HepG2 (cell line): Measurements from ENCODE around the gene PRKCE. TPM values are rescaled to one million over a fixed set of nuclear protein-coding genes. Genes with fewer than 3 reads are reported as not detected.
A peak's percentile ranks its signal among the peaks of the same experiment; 100 is the strongest.

Source experiments
- ELF1 ChIP-seq: sonication (generic); formaldehyde crosslinking; IDR thresholded peaks from 2 replicates; pipeline ENCODE4 v1.4.0; 2020; ENCODE audit warnings: missing genetic modification reagents
- FOXP1 ChIP-seq, 2 experiments: fragments of 450-650 bp in 1 of 2; IDR thresholded peaks; 2 replicates each; pipeline ENCODE4 v1.6.1; 2017 to 2018; ENCODE audit warnings: antibody characterized with exemption in 1 of 2
- HMGA1 ChIP-seq: sonication (generic); formaldehyde crosslinking; conservative IDR thresholded peaks from 2 replicates; pipeline ENCODE4 v1.4.0; 2020; ENCODE audit warnings: missing genetic modification reagents
- HNF4G ChIP-seq, 2 experiments: sonication (generic) in 1 of 2; formaldehyde crosslinking in 1 of 2; IDR thresholded peaks; 2 replicates each; pipeline versions ENCODE4 v1.4.0 to v1.6.1; 2011 to 2020; ENCODE audit warnings: borderline replicate concordance in 2 of 2, low read depth in 2 of 2, mild to moderate bottlenecking in 2 of 2, low read length in 1 of 2, missing genetic modification reagents in 1 of 2, moderate library complexity in 1 of 2
- IRX3 ChIP-seq: sonication (generic); formaldehyde crosslinking; IDR thresholded peaks from 2 replicates; pipeline ENCODE4 v1.8.1; 2023; ENCODE audit warnings: mild to moderate bottlenecking, low read depth, missing genetic modification reagents, borderline replicate concordance
- KAT8 ChIP-seq: IDR thresholded peaks from 2 replicates; pipeline ENCODE4 v1.6.1; 2016; ENCODE audit warnings: missing genetic modification reagents, missing compliant biosample characterization
- MED1 ChIP-seq: sonication (generic); formaldehyde crosslinking; IDR thresholded peaks from 2 replicates; pipeline ENCODE4 v1.4.0; 2020; ENCODE audit warnings: missing genetic modification reagents
- PATZ1 ChIP-seq: sonication (generic); formaldehyde crosslinking; IDR thresholded peaks from 2 replicates; pipeline ENCODE4 v1.4.0; 2020; ENCODE audit warnings: missing genetic modification reagents
- RBAK ChIP-seq: sonication (generic); formaldehyde crosslinking; IDR thresholded peaks from 2 replicates; pipeline ENCODE4 v1.5.1; 2020; ENCODE audit warnings: mild to moderate bottlenecking, missing genetic modification reagents
- SYNCRIP ChIP-seq: fragments of 200-400 bp; formaldehyde crosslinking; IDR thresholded peaks from 2 replicates; pipeline ENCODE4 v1.6.1; 2018; ENCODE audit warnings: mild to moderate bottlenecking, low read depth, low read length; ENCODE audit not compliant: insufficient read depth
- TEAD3 ChIP-seq: optimal IDR thresholded peaks from 2 replicates; pipeline ENCODE3; 2016; ENCODE audit warnings: borderline replicate concordance
- ZBTB44 ChIP-seq: sonication (generic); formaldehyde crosslinking; IDR thresholded peaks from 2 replicates; pipeline ENCODE4 v1.4.0; 2020; ENCODE audit warnings: missing genetic modification reagents
- ZMYM4 ChIP-seq: sonication (generic); formaldehyde crosslinking; IDR thresholded peaks from 2 replicates; pipeline ENCODE4 v1.8.1; 2023; ENCODE audit warnings: mild to moderate bottlenecking, missing genetic modification reagents
- ZNF747 ChIP-seq: sonication (generic); formaldehyde crosslinking; IDR thresholded peaks from 2 replicates; pipeline ENCODE4 v1.8.1; 2023; ENCODE audit warnings: missing genetic modification reagents, mild to moderate bottlenecking, borderline replicate concordance
- ZNF800 ChIP-seq: sonication (generic); formaldehyde crosslinking; IDR thresholded peaks from 2 replicates; pipeline ENCODE4 v1.4.0; 2020; ENCODE audit warnings: missing genetic modification reagents
- polyA plus RNA-seq, 8 experiments: library from polyadenylated mRNA; depleted of rRNA in 3 of 8; stranded (reverse) in 7 of 8; unstranded in 1 of 8; fragments of >200 nt; fragmentation: Illumina TruSeq in 4 of 8; extraction: Trizol in 4 of 8; gene quantifications; 2 replicates each; pipeline versions ENCODE4 v1.2.1 to v1.2.3, GENCODE V29; 2011 to 2016; ENCODE audit warnings: low read depth in 4 of 8, missing spikeins in 1 of 8, mixed read lengths in 1 of 8; ENCODE audit not compliant: insufficient read depth in 1 of 8
- total RNA-seq, 5 experiments: library from RNA; depleted of rRNA; stranded (reverse); fragments of >200 nt; fragmentation: Illumina TruSeq; extraction: Trizol; gene quantifications; 2 replicates each; pipeline ENCODE4 v1.2.3, GENCODE V29; 2016; ENCODE audit warnings: low read depth in 1 of 5
- TF ChIP-seq, protein P1 (sequence below): sonication (generic); formaldehyde crosslinking; IDR thresholded peaks from 2 replicates; pipeline ENCODE4 v1.8.1; 2022; ENCODE audit warnings: mild to moderate bottlenecking, missing genetic modification reagents
- TF ChIP-seq, protein P2 (sequence below): IDR thresholded peaks from 2 replicates; pipeline ENCODE4 v1.6.1; 2016; ENCODE audit warnings: low read depth, borderline replicate concordance

PRKCE gene
- total and polyA plus RNA-seq, 2 of the 13 experiments (the other 11 are each of a cell fraction or from before 2014, with no cell fraction given), result 1.0 to 3.9 TPM

DNA sequence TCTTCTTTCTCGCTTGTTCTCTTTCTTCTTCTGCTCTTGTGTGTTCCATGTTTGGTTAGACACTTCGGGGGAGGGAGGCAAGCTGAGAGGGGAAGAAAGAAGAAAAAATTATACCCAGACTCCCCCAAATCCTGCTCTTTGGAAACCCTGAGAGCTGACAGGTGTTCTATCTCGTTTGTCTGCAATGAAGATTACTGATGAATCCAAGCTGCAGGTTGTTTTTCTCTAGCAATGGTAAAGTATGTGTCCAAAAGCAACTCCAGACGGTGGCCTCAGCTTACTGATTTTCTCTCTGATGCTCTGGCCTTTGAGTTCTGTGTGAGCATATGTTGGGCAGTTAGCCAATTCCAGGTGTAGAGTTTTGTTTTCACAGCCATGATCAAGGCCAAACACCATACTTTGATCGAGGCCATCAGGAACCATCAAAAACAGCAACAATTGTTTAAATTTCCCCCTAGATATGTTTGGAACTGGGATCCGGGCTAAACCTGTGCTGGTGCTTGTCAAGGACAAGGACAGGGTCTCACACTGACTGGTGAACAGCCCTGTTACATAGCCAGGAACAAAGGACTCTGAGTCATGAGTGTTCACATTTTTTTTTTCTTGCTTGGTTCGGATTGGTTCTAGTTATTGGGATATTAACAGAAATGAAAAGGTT, 142.0 kb downstream of the PRKCE start (continued):
- TF ChIP-seq, protein P1, sequence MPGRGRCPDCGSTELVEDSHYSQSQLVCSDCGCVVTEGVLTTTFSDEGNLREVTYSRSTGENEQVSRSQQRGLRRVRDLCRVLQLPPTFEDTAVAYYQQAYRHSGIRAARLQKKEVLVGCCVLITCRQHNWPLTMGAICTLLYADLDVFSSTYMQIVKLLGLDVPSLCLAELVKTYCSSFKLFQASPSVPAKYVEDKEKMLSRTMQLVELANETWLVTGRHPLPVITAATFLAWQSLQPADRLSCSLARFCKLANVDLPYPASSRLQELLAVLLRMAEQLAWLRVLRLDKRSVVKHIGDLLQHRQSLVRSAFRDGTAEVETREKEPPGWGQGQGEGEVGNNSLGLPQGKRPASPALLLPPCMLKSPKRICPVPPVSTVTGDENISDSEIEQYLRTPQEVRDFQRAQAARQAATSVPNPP, result no peak
- TF ChIP-seq ZNF800 (CRISPR knock-in tag), result 0 out of 2 replicates have a peak, but pooled peaks have one; percentile 6
- TF ChIP-seq FOXP1 (IDR thresholded peaks at IDR 0.05), result no peak
- TF ChIP-seq FOXP1 (CRISPR knock-in tag; IDR thresholded peaks at IDR 0.05), result no peak; the same call in 1 of the 2 replicates
- TF ChIP-seq MED1 (CRISPR knock-in tag), result peak; percentile 29; the same call in 1 of the 2 replicates
- TF ChIP-seq PATZ1, result no peak; the same call in 1 of the 2 replicates
- TF ChIP-seq ZNF747 (CRISPR knock-in tag), result no peak
- peak; percentile 32; the same call in 1 of the 2 replicates for TF ChIP-seq KAT8 (CRISPR knock-in tag)
- no peak for TF ChIP-seq HNF4G (IDR thresholded peaks at IDR 0.05; ENCODE audit: borderline replicate concordance, low read depth, low read length)
- peak; percentile 40; the same call in 1 of the 2 replicates for TF ChIP-seq HNF4G (CRISPR knock-in tag; IDR thresholded peaks at IDR 0.05; ENCODE audit: borderline replicate concordance, low read depth)
- TF ChIP-seq ELF1, result 0 out of 2 replicates have a peak, but pooled peaks have one; percentile 19
- no peak for TF ChIP-seq ZBTB44 (CRISPR knock-in tag)
- TF ChIP-seq TEAD3, result peak; percentile 33
- TF ChIP-seq, protein P2, sequence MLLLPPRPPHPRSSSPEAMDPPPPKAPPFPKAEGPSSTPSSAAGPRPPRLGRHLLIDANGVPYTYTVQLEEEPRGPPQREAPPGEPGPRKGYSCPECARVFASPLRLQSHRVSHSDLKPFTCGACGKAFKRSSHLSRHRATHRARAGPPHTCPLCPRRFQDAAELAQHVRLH (CRISPR knock-in tag), result 0 out of 2 replicates have a peak, but pooled peaks have one; percentile 27
- TF ChIP-seq IRX3 (CRISPR knock-in tag), result no peak
- TF ChIP-seq RBAK (CRISPR knock-in tag), result no peak
- no peak for TF ChIP-seq ZMYM4
- TF ChIP-seq HMGA1 (CRISPR knock-in tag), result no peak
- TF ChIP-seq SYNCRIP, result no peak
